Measurements from ENCODE around the gene NCAM1. TPM values are rescaled to one million over a fixed set of nuclear protein-coding genes. Genes with fewer than 3 reads are reported as not detected.

Gene NCAM1
- total and polyA plus RNA-seq, 2 of the 13 experiments (the other 11 are each of a cell fraction or from before 2014, with no cell fraction given) = 0.05 TPM; not detected in 1

DNA sequence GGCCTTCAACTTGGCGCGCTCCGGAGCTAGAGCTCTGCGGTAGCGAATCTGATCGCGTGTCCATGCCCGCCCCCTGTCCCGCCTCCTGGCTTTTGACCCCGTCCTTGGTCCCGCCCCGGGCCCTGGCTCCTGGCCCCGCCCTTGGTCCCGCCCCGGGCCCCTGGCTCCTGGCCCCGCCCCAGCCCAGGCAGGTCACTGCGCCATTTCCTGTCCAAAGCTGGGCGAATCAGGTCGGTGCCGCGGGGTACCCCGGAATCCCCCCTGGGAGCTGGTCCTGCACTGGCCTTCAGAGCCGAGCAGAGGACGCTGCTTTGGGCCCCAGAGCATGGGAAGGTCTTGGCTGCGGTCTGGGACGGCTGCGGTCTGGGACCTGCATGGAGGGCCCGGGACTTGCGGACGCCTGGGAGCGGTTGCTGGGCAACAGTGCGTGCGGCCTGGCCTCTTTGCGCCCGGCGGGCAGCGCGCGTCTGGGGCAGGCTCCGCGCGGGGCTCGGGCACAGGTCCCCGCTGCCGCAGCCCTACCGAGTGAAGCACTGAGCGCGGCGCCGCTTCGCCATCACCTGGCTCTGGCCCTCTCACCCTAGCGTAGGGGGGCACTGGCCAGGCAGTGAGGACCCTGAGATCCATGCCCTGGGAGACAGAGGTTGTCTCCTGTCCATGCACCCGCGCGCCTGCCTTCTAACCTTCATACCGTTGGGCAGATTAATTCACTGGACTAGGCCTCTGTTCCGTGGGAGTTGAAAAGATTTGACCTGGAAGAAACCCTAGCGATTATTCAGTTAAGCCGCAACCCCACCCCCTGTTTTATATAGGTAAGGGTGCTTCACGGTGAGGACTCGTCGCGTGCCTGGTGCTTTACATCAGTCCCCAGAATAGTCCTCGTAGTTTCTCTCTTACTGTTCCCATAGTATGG lies 353.4 kb downstream of the NCAM1 start, which contains the start of gene TTC12 (continued):
- TF ChIP-seq, protein P1, sequence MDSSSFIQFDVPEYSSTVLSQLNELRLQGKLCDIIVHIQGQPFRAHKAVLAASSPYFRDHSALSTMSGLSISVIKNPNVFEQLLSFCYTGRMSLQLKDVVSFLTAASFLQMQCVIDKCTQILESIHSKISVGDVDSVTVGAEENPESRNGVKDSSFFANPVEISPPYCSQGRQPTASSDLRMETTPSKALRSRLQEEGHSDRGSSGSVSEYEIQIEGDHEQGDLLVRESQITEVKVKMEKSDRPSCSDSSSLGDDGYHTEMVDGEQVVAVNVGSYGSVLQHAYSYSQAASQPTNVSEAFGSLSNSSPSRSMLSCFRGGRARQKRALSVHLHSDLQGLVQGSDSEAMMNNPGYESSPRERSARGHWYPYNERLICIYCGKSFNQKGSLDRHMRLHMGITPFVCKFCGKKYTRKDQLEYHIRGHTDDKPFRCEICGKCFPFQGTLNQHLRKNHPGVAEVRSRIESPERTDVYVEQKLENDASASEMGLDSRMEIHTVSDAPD (CRISPR knock-in tag; IDR thresholded peaks at IDR 0.05) = peak; percentile 64; the same call in 1 of the 2 replicates
- no peak for TF ChIP-seq FOSL2 (CRISPR knock-in tag; IDR thresholded peaks at IDR 0.05)
- TF ChIP-seq, protein P2, sequence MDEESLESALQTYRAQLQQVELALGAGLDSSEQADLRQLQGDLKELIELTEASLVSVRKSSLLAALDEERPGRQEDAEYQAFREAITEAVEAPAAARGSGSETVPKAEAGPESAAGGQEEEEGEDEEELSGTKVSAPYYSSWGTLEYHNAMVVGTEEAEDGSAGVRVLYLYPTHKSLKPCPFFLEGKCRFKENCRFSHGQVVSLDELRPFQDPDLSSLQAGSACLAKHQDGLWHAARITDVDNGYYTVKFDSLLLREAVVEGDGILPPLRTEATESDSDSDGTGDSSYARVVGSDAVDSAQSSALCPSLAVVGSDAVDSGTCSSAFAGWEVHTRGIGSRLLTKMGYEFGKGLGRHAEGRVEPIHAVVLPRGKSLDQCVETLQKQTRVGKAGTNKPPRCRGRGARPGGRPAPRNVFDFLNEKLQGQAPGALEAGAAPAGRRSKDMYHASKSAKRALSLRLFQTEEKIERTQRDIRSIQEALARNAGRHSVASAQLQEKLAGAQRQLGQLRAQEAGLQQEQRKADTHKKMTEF (CRISPR knock-in tag; IDR thresholded peaks at IDR 0.05) = peak; percentile 72
- TF ChIP-seq, protein P3, sequence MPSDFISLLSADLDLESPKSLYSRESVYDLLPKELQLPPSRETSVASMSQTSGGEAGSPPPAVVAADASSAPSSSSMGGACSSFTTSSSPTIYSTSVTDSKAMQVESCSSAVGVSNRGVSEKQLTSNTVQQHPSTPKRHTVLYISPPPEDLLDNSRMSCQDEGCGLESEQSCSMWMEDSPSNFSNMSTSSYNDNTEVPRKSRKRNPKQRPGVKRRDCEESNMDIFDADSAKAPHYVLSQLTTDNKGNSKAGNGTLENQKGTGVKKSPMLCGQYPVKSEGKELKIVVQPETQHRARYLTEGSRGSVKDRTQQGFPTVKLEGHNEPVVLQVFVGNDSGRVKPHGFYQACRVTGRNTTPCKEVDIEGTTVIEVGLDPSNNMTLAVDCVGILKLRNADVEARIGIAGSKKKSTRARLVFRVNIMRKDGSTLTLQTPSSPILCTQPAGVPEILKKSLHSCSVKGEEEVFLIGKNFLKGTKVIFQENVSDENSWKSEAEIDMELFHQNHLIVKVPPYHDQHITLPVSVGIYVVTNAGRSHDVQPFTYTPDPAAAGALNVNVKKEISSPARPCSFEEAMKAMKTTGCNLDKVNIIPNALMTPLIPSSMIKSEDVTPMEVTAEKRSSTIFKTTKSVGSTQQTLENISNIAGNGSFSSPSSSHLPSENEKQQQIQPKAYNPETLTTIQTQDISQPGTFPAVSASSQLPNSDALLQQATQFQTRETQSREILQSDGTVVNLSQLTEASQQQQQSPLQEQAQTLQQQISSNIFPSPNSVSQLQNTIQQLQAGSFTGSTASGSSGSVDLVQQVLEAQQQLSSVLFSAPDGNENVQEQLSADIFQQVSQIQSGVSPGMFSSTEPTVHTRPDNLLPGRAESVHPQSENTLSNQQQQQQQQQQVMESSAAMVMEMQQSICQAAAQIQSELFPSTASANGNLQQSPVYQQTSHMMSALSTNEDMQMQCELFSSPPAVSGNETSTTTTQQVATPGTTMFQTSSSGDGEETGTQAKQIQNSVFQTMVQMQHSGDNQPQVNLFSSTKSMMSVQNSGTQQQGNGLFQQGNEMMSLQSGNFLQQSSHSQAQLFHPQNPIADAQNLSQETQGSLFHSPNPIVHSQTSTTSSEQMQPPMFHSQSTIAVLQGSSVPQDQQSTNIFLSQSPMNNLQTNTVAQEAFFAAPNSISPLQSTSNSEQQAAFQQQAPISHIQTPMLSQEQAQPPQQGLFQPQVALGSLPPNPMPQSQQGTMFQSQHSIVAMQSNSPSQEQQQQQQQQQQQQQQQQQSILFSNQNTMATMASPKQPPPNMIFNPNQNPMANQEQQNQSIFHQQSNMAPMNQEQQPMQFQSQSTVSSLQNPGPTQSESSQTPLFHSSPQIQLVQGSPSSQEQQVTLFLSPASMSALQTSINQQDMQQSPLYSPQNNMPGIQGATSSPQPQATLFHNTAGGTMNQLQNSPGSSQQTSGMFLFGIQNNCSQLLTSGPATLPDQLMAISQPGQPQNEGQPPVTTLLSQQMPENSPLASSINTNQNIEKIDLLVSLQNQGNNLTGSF (CRISPR knock-in tag; IDR thresholded peaks at IDR 0.05) = no peak
- 0 out of 2 replicates have a peak, but pooled peaks have one; percentile 51 for TF ChIP-seq ZNF234 (CRISPR knock-in tag; conservative IDR thresholded peaks at IDR 0.05)
- TF ChIP-seq ZNF547 (CRISPR knock-in tag; IDR thresholded peaks at IDR 0.05) = no peak
- peak; percentile 90 for TF ChIP-seq NRL (CRISPR knock-in tag; IDR thresholded peaks at IDR 0.05; ENCODE audit: borderline replicate concordance)
- TF ChIP-seq ZSCAN20 (CRISPR knock-in tag; IDR thresholded peaks at IDR 0.05; ENCODE audit: borderline replicate concordance) = no peak
- TF ChIP-seq, protein P4, sequence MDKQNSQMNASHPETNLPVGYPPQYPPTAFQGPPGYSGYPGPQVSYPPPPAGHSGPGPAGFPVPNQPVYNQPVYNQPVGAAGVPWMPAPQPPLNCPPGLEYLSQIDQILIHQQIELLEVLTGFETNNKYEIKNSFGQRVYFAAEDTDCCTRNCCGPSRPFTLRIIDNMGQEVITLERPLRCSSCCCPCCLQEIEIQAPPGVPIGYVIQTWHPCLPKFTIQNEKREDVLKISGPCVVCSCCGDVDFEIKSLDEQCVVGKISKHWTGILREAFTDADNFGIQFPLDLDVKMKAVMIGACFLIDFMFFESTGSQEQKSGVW (CRISPR knock-in tag; IDR thresholded peaks at IDR 0.05; ENCODE audit: borderline replicate concordance) = no peak
- no peak for TF ChIP-seq STAT5B (CRISPR knock-in tag; IDR thresholded peaks at IDR 0.05)
- TF ChIP-seq, protein P5, sequence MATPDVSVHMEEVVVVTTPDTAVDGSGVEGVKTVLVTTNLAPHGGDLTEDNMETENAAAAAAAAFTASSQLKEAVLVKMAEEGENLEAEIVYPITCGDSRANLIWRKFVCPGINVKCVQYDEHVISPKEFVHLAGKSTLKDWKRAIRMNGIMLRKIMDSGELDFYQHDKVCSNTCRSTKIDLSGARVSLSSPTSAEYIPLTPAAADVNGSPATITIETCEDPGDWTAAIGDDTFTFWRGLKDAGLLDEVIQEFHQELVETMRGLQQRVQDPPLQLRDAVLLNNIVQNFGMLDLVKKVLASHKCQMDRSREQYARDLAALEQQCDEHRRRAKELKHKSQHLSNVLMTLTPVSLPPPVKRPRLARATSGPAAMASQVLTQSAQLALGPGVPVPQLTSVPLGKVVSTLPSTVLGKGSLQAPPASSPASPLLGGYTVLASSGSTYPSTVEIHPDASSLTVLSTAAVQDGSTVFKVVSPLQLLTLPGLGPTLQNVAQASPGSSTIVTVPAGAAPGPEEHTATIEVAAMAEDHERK (CRISPR knock-in tag; IDR thresholded peaks at IDR 0.05; ENCODE audit: low read depth) = no peak
- peak; percentile 95; the same call in 1 of the 2 replicates for TF ChIP-seq FOXC1 (CRISPR knock-in tag; IDR thresholded peaks at IDR 0.05; ENCODE audit: borderline replicate concordance)
- no peak for TF ChIP-seq ZNF382 (CRISPR knock-in tag; IDR thresholded peaks at IDR 0.05; ENCODE audit: borderline replicate concordance)
- peak; percentile 51; the same call in 1 of the 2 replicates for TF ChIP-seq IRF2 (CRISPR knock-in tag; IDR thresholded peaks at IDR 0.05)
- no peak for TF ChIP-seq ZNF20 (CRISPR knock-in tag; IDR thresholded peaks at IDR 0.05)
- TF ChIP-seq EEA1 (CRISPR knock-in tag; IDR thresholded peaks at IDR 0.05; ENCODE audit: borderline replicate concordance) = no peak
- TF ChIP-seq ZNF337 (CRISPR knock-in tag; IDR thresholded peaks at IDR 0.05; ENCODE audit: borderline replicate concordance, low read depth) = no peak
- no peak for TF ChIP-seq ZNF3 (CRISPR knock-in tag; IDR thresholded peaks at IDR 0.05)
